KMS-11 (cell line): ENCODE data around the gene FRY.

Source experiments
- H2AFZ ChIP-seq: fragments of 200-600 bp; sonication (generic); 2 replicates; pipeline ENCODE4 v1.6.1; 2016; ENCODE audit warnings: antibody characterized with exemption, mixed run types, low read depth
- H3K27ac ChIP-seq: fragments of 200-600 bp; sonication (generic); 2 replicates; pipeline ENCODE4 v1.6.1; 2016; ENCODE audit warnings: mild to moderate bottlenecking, mixed run types
- H3K27me3 ChIP-seq: fragments of 200-600 bp; sonication (generic); 2 replicates; pipeline ENCODE4 v1.6.1; 2017; ENCODE audit warnings: mild to moderate bottlenecking, low read depth, mixed run types, moderate library complexity; ENCODE audit not compliant: insufficient read depth
- H3K36me3 ChIP-seq: fragments of 200-600 bp; sonication (generic); 2 replicates; pipeline ENCODE4 v1.6.1; 2017; ENCODE audit warnings: mild to moderate bottlenecking, mixed run types; ENCODE audit not compliant: insufficient read depth
- H3K4me1 ChIP-seq: fragments of 200-600 bp; sonication (generic); 2 replicates; pipeline ENCODE4 v1.6.1; 2016; ENCODE audit warnings: mild to moderate bottlenecking, low read depth, mixed run types; ENCODE audit not compliant: poor library complexity, severe bottlenecking
- H3K4me2 ChIP-seq: fragments of 200-600 bp; sonication (generic); 2 replicates; pipeline ENCODE4 v1.7.0; 2016; ENCODE audit warnings: mild to moderate bottlenecking, mixed run types
- H3K4me3 ChIP-seq: fragments of 200-600 bp; sonication (generic); IDR thresholded peaks from 2 replicates; pipeline ENCODE4 v1.6.1; 2017; ENCODE audit warnings: low read depth, low read length, mixed read lengths; ENCODE audit not compliant: insufficient read depth
- H3K79me2 ChIP-seq: fragments of 200-600 bp; sonication (generic); 2 replicates; pipeline ENCODE4 v1.6.1; 2016; ENCODE audit warnings: low read depth, mixed run types; ENCODE audit not compliant: insufficient read depth
- H3K9ac ChIP-seq: fragments of 200-600 bp; sonication (generic); 2 replicates; pipeline ENCODE4 v1.6.1; 2016; ENCODE audit warnings: mild to moderate bottlenecking, mixed run types
- H4K20me1 ChIP-seq: fragments of 200-600 bp; sonication (generic); 2 replicates; pipeline ENCODE4 v1.6.1; 2016; ENCODE audit warnings: mild to moderate bottlenecking, mixed run types; ENCODE audit not compliant: insufficient read depth
- TF ChIP-seq, protein P1 (sequence below): fragments of 200-600 bp; sonication (generic); conservative IDR thresholded peaks from 2 replicates; pipeline ENCODE4 v1.6.1; 2017; ENCODE audit warnings: low read depth, mild to moderate bottlenecking, antibody characterized with exemption, low read length, moderate library complexity, mixed read lengths

Gene FRY

DNA sequence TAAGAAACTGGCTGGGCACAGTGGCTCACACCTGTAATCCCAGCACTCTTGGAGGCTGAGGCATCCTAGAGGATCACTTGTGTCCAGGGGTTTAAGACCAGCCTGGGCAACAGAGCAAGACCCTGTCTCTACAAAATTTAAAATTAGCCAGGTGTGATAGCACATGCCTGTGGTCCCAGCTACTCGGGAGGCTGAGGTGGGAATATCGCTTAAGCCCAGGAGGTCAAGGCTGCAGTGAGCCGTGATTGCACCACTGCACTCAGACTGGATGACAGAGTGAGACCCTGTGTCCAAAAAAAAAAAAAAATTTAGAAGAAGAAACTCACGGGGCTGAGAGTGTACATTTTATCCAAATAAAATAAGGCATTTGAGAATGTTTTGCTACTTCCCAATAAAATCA, 224.7 kb downstream of the FRY start:
- H4K20me1 ChIP-seq: no peaks in the 10 kb centered on the region
- no peaks in the 10 kb centered on the region for H3K27me3 ChIP-seq
- no peak overlapping the region for H3K27ac ChIP-seq
- no peak overlapping the region for H3K9ac ChIP-seq
- H3K4me3 ChIP-seq: no peak overlapping the region
- H3K36me3 ChIP-seq: no peaks in the 10 kb centered on the region
- H3K4me1 ChIP-seq: no peaks in the 10 kb centered on the region
- no peaks in the 10 kb centered on the region for H3K79me2 ChIP-seq
- no peak overlapping the region for H3K4me2 ChIP-seq
- H2AFZ ChIP-seq: no peak overlapping the region
- TF ChIP-seq, protein P1, sequence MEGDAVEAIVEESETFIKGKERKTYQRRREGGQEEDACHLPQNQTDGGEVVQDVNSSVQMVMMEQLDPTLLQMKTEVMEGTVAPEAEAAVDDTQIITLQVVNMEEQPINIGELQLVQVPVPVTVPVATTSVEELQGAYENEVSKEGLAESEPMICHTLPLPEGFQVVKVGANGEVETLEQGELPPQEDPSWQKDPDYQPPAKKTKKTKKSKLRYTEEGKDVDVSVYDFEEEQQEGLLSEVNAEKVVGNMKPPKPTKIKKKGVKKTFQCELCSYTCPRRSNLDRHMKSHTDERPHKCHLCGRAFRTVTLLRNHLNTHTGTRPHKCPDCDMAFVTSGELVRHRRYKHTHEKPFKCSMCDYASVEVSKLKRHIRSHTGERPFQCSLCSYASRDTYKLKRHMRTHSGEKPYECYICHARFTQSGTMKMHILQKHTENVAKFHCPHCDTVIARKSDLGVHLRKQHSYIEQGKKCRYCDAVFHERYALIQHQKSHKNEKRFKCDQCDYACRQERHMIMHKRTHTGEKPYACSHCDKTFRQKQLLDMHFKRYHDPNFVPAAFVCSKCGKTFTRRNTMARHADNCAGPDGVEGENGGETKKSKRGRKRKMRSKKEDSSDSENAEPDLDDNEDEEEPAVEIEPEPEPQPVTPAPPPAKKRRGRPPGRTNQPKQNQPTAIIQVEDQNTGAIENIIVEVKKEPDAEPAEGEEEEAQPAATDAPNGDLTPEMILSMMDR: no peak

GRCh38 chr13:32257649-32258048, 226.1 kb downstream of the FRY start:
- H2AFZ ChIP-seq: no peak overlapping the region
- TF ChIP-seq, protein P1: no peak
- H3K4me1 ChIP-seq: no peaks in the 10 kb centered on the region
- H3K36me3 ChIP-seq: no peaks in the 10 kb centered on the region
- H4K20me1 ChIP-seq: no peaks in the 10 kb centered on the region
- no peak overlapping the region for H3K4me3 ChIP-seq
- H3K27me3 ChIP-seq: no peaks in the 10 kb centered on the region
- no peak overlapping the region for H3K4me2 ChIP-seq
- H3K79me2 ChIP-seq: no peaks in the 10 kb centered on the region
- no peak overlapping the region for H3K27ac ChIP-seq
- no peak overlapping the region for H3K9ac ChIP-seq

GRCh38 chr13:32259116-32259515, 227.5 kb downstream of the FRY start:
- Histone ChIP-seq H3K4me2 (no peak overlapping the region), H2AFZ (no peak overlapping the region), H4K20me1 (no peaks in the 10 kb centered on the region), H3K27ac (no peak overlapping the region), H3K36me3 (no peaks in the 10 kb centered on the region), H3K4me1 (no peaks in the 10 kb centered on the region), H3K79me2 (no peaks in the 10 kb centered on the region), H3K27me3 (no peaks in the 10 kb centered on the region), H3K4me3 (no peak overlapping the region), H3K9ac (no peak overlapping the region)
- TF ChIP-seq, protein P1: no peak

DNA sequence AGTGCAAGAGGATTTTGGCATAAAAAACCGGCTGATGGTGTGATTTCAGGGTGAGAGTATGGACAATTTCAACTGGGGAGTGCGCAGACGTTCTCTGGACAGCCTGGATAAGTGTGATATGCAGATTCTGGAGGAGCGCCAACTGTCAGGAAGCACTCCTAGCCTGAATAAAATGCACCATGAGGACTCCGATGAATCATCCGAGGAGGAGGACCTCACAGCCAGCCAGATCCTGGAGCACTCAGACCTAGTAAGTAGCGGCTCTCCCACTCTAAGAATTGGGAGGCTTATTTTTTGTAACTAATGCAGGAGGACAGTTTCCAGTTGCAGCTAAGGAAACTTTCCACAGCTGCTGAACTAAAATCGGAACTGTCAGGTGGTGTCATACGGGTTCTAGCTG, 230.0 kb downstream of the FRY start:
- Histone ChIP-seq H3K4me1 (no peaks in the 10 kb centered on the region), H3K27me3 (no peaks in the 10 kb centered on the region), H3K4me3 (no peak overlapping the region), H3K27ac (no peak overlapping the region), H3K9ac (no peak overlapping the region), H2AFZ (no peak overlapping the region), H3K36me3 (no peaks in the 10 kb centered on the region), H3K79me2 (no peaks in the 10 kb centered on the region), H3K4me2 (no peak overlapping the region), H4K20me1 (no peaks in the 10 kb centered on the region)
- TF ChIP-seq, protein P1: no peak
